Uterus (tissue), 2 donors: ENCODE measurements around the gene KCTD1.

Experiments
- POLR2A ChIP-seq, 2 donors: fragments of 450-650 bp; IDR thresholded peaks; one replicate each; pipeline ENCODE4 v1.6.1; 2016; ENCODE audit warnings: antibody characterized with exemption in 2 of 2, mild to moderate bottlenecking in 1 of 2, moderate library complexity in 1 of 2
- TF ChIP-seq, protein P1 (sequence below), 4 experiments: fragments of 200-600 bp in 2 of 4; fragments of 450-650 bp in 2 of 4; sonication (generic) in 2 of 4; IDR thresholded peaks; one replicate each; pipeline ENCODE4 v1.5.1; 2016 to 2019; ENCODE audit warnings: antibody characterized with exemption in 4 of 4, mild to moderate bottlenecking in 2 of 4, moderate library complexity in 1 of 4

DNA sequence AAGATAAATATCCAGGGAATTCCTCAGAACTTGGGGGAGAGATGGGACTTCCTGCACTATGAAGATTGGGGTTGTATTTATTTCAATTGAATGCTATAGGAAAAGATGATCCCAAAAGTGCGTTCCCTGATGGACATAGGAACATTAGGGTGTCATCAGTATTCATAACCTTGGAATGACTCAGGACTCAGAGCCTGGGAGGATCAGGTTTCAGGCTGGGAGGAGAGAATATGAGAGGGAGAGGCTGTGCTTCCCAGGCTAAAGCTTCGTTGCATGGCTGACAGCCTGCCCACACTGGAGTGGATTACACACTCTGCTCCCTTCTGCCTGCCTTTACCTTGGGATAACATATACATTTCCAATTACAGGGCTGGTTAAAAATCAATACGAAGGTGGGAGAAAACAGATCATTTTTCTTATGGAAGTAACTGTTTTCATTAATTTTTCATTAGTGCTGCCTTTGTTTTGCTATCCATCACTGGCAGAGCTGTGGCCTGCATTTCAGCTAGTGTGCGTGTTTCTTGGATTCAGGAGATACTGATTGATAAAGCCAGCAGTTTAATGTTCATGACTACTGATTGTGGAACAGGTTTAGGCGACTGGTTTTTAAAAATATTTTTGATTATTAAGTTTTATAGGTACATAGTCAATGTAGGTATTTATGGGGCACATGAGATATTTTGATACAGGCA lies 118.7 kb downstream of the KCTD1 start:
- TF ChIP-seq, protein P1, sequence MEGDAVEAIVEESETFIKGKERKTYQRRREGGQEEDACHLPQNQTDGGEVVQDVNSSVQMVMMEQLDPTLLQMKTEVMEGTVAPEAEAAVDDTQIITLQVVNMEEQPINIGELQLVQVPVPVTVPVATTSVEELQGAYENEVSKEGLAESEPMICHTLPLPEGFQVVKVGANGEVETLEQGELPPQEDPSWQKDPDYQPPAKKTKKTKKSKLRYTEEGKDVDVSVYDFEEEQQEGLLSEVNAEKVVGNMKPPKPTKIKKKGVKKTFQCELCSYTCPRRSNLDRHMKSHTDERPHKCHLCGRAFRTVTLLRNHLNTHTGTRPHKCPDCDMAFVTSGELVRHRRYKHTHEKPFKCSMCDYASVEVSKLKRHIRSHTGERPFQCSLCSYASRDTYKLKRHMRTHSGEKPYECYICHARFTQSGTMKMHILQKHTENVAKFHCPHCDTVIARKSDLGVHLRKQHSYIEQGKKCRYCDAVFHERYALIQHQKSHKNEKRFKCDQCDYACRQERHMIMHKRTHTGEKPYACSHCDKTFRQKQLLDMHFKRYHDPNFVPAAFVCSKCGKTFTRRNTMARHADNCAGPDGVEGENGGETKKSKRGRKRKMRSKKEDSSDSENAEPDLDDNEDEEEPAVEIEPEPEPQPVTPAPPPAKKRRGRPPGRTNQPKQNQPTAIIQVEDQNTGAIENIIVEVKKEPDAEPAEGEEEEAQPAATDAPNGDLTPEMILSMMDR (IDR thresholded peaks at IDR 0.05): no peak
- TF ChIP-seq POLR2A (IDR thresholded peaks at IDR 0.05): no peak
